Nephron (organoid): Measurements from ENCODE around the gene CAMTA1.

Experiments used
- H3K27ac Mint-ChIP-seq, 3 experiments: 2 replicates each; pipeline ENCODE4 v1.8.0; 2020; ENCODE audit warnings: mixed read lengths in 3 of 3, mild to moderate bottlenecking in 2 of 3, moderate library complexity in 1 of 3
- H3K27me3 Mint-ChIP-seq: 2 replicates; pipeline ENCODE4 v1.8.0; 2021; ENCODE audit warnings: low read depth, mild to moderate bottlenecking, moderate library complexity, mixed read lengths
- H3K36me3 Mint-ChIP-seq: 2 replicates; pipeline ENCODE4 v1.8.0; 2020; ENCODE audit warnings: low read depth, mixed read lengths
- H3K4me1 Mint-ChIP-seq: 2 replicates; pipeline ENCODE4 v1.8.0; 2020; ENCODE audit warnings: mixed read lengths
- H3K4me3 Mint-ChIP-seq, 3 experiments: 2 replicates each; pipeline ENCODE4 v1.8.0; 2020; ENCODE audit warnings: mild to moderate bottlenecking in 3 of 3, mixed read lengths in 3 of 3, moderate library complexity in 2 of 3
- H3K9me3 Mint-ChIP-seq: 2 replicates; pipeline ENCODE4 v1.8.0; 2020; ENCODE audit warnings: mixed read lengths
- CTCF ChIP-seq, 3 experiments: fragments of 200-600 bp; sonication (generic); IDR thresholded peaks; one replicate each; pipeline ENCODE4 v1.5.0; 2021; ENCODE audit warnings: antibody characterized with exemption in 3 of 3; ENCODE audit not compliant: unreplicated experiment in 3 of 3

CAMTA1 gene

GRCh38 chr1:7050751-7051665 lies 265.8 kb downstream of the CAMTA1 start:
- H3K4me1 Mint-ChIP-seq: peaks cover 17% of the 10 kb centered on the region
- H3K36me3 Mint-ChIP-seq: no peaks in the 10 kb centered on the region
- peak overlapping the region in 1 of 3 experiments; percentile 40 for H3K27ac Mint-ChIP-seq
- TF ChIP-seq CTCF (IDR thresholded peaks at IDR 0.05; ENCODE audit: unreplicated experiment in 3 of 3): no peak
- H3K27me3 Mint-ChIP-seq: peaks cover 54% of the 10 kb centered on the region
- H3K9me3 Mint-ChIP-seq: peaks cover 6% of the 10 kb centered on the region
- no peak overlapping the region for H3K4me3 Mint-ChIP-seq

GRCh38 chr1:7052701-7053100 lies 267.4 kb downstream of the CAMTA1 start:
- no peaks in the 10 kb centered on the region for H3K36me3 Mint-ChIP-seq
- H3K27me3 Mint-ChIP-seq: peaks cover 43% of the 10 kb centered on the region
- H3K4me3 Mint-ChIP-seq: no peak overlapping the region
- TF ChIP-seq CTCF (IDR thresholded peaks at IDR 0.05; ENCODE audit: unreplicated experiment in 3 of 3): no peak
- H3K27ac Mint-ChIP-seq: no peak overlapping the region
- H3K4me1 Mint-ChIP-seq: peaks cover 17% of the 10 kb centered on the region
- peaks cover 6% of the 10 kb centered on the region for H3K9me3 Mint-ChIP-seq

- Mint-ChIP-seq H3K36me3 (no peaks in the 10 kb centered on the region), H3K27me3 (peaks cover 39% of the 10 kb centered on the region), H3K4me3 (no peak overlapping the region), H3K9me3 (peaks cover 6% of the 10 kb centered on the region), H3K27ac (peak overlapping the region; percentile 61 to 63 (median 63)), H3K4me1 (peaks cover 10% of the 10 kb centered on the region)
- TF ChIP-seq CTCF (IDR thresholded peaks at IDR 0.05; ENCODE audit: unreplicated experiment in 3 of 3): no peak
Observed at GRCh38 chr1:7060745-7061144, 275.5 kb downstream of the CAMTA1 start.

GRCh38 chr1:7062346-7063061 lies 277.2 kb downstream of the CAMTA1 start:
- TF ChIP-seq CTCF (IDR thresholded peaks at IDR 0.05; ENCODE audit: unreplicated experiment in 3 of 3): no peak
- H3K4me3 Mint-ChIP-seq: no peak overlapping the region
- H3K36me3 Mint-ChIP-seq: no peaks in the 10 kb centered on the region
- no peak overlapping the region for H3K27ac Mint-ChIP-seq
- peaks cover 10% of the 10 kb centered on the region for H3K4me1 Mint-ChIP-seq
- H3K27me3 Mint-ChIP-seq: peaks cover 48% of the 10 kb centered on the region
- H3K9me3 Mint-ChIP-seq: peaks cover 6% of the 10 kb centered on the region

GRCh38 chr1:7063981-7064380 lies 278.7 kb downstream of the CAMTA1 start:
- no peaks in the 10 kb centered on the region for H3K36me3 Mint-ChIP-seq
- H3K27ac Mint-ChIP-seq: no peak overlapping the region
- H3K27me3 Mint-ChIP-seq: peaks cover 54% of the 10 kb centered on the region
- H3K4me1 Mint-ChIP-seq: peaks cover 10% of the 10 kb centered on the region
- H3K4me3 Mint-ChIP-seq: no peak overlapping the region
- H3K9me3 Mint-ChIP-seq: peaks cover 6% of the 10 kb centered on the region
- TF ChIP-seq CTCF (IDR thresholded peaks at IDR 0.05; ENCODE audit: unreplicated experiment in 3 of 3): no peak
